Upper lobe of right lung (tissue), 1 donor: ENCODE results near the gene MEGF10. TPM values are rescaled to one million over a fixed set of nuclear protein-coding genes. Genes with fewer than 3 reads are reported as not detected.

ENCODE experiments used
- ATAC-seq: fragments of 200-7000 bp; cut with Tn5 transposase; one replicate; pipeline ENCODE4 v1.9.1; 2020; ENCODE audit warnings: mild to moderate bottlenecking, moderate library complexity
- DNase-seq: peaks from one replicate; pipeline ENCODE4 v3.0.0-alpha.2; 2020
- H3K27ac ChIP-seq: fragments of 200-600 bp; one replicate; pipeline ENCODE4 v1.8.0; 2022
- H3K27me3 ChIP-seq: fragments of 200-600 bp; one replicate; pipeline ENCODE4 v1.8.0; 2022; ENCODE audit warnings: mild to moderate bottlenecking
- H3K36me3 ChIP-seq: fragments of 200-600 bp; one replicate; pipeline ENCODE4 v1.8.0; 2022
- H3K4me1 ChIP-seq: fragments of 200-600 bp; one replicate; pipeline ENCODE4 v1.8.0; 2022
- H3K4me3 ChIP-seq: fragments of 200-600 bp; one replicate; pipeline ENCODE4 v1.8.0; 2022; ENCODE audit warnings: mild to moderate bottlenecking
- H3K9me3 ChIP-seq: fragments of 200-600 bp; one replicate; pipeline ENCODE4 v1.8.0; 2022
- CTCF ChIP-seq: fragments of 200-600 bp; IDR thresholded peaks from one replicate; pipeline ENCODE4 v1.8.0; 2022; ENCODE audit warnings: antibody characterized with exemption
- intact Hi-C: fragments of 100-400 bp; cut with DNase I; formaldehyde crosslinking; loops from one replicate; pipeline ENCODE4 v1.11.0; 2022
- total RNA-seq: library from RNA; stranded (reverse); fragmentation: NEBNext Ultra II Directional; extraction: Animal tissue kit (Norgen Biotek cat#: 25700); gene quantifications from one replicate; pipeline ENCODE4 v1.2.1, GENCODE V29; 2021
- donor health status: DM: no; HTN: yes; CAD: no; lungs with severe emphysema.

The MEGF10 gene
- total RNA-seq, 1 donor from 2014 or later: 0.26 TPM

DNA sequence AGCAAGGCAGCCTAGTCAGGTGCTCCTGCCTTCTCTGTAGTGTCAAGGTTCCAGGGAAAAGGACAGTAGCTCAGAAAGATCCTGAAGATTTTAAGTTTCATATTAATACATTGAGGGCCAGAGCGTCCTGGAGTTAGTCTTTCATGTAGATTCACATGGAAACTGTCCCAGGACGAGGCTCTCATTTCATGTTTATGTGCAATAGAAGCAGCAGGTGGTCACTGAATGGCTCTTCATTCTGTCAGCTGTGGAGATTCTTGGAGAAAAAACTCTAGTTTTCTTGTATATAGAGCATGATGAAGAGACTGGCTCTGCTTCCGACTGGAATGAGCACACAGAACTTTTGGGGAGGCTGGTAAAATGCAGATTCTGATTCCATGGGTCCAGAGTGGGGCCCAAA lies 54.3 kb downstream of the MEGF10 start:
- no peak for TF ChIP-seq CTCF
- no peak for DNase-seq
- no peaks in the 10 kb centered on the region for H3K36me3 ChIP-seq
- no peaks in the 10 kb centered on the region for H3K4me1 ChIP-seq
- intact Hi-C loops: no loop called here
- no peak overlapping the region for H3K4me3 ChIP-seq
- H3K9me3 ChIP-seq: no peaks in the 10 kb centered on the region
- no peaks in the 10 kb centered on the region for H3K27me3 ChIP-seq
- no peak overlapping the region for H3K27ac ChIP-seq
- no peak for ATAC-seq

DNA sequence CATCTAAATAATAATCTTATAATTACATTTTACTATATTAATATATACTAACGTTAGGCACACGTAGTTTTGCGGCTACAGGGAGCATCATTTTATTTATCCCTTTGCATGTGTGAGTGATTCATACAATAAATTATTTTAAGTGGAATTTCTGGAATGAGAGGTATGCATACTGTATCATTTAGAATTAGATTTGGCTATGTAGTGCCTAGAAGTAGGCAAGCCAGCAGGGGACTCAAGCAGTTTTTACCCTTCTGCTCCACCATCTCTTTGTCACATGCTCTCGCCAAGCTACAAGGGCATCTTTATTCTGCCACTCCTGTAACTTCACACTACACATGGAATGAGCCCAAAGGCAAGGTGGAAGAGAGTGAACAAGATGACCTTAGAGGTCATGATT lies 60.8 kb downstream of the MEGF10 start:
- Histone ChIP-seq H3K36me3 (no peaks in the 10 kb centered on the region), H3K27ac (no peak overlapping the region), H3K9me3 (no peaks in the 10 kb centered on the region), H3K4me3 (no peak overlapping the region), H3K27me3 (no peaks in the 10 kb centered on the region), H3K4me1 (no peaks in the 10 kb centered on the region)
- ATAC-seq (no peak), DNase-seq (no peak)
- TF ChIP-seq CTCF: no peak
- intact Hi-C loops: no loop called here

- no peak for TF ChIP-seq CTCF
- ATAC-seq: no peak
- intact Hi-C loops: no loop called here
These were observed 61.5 kb downstream of the MEGF10 start for GRCh38 chr5:127352068-127352467.

GRCh38 chr5:127353327-127353726 lies 62.7 kb downstream of the MEGF10 start:
- no peaks in the 10 kb centered on the region for H3K9me3 ChIP-seq
- no peaks in the 10 kb centered on the region for H3K4me1 ChIP-seq
- H3K27ac ChIP-seq: no peak overlapping the region
- no peak for DNase-seq
- no peak for TF ChIP-seq CTCF
- no peaks in the 10 kb centered on the region for H3K36me3 ChIP-seq
- no peaks in the 10 kb centered on the region for H3K27me3 ChIP-seq
- ATAC-seq: no peak
- intact Hi-C loops: no loop called here
- H3K4me3 ChIP-seq: no peak overlapping the region

More at GRCh38 chr5:127352068-127352467, 61.5 kb downstream of the MEGF10 start:
- DNase-seq: no peak
- H3K4me1 ChIP-seq: no peaks in the 10 kb centered on the region
- H3K27me3 ChIP-seq: no peaks in the 10 kb centered on the region
- no peak overlapping the region for H3K4me3 ChIP-seq
- H3K9me3 ChIP-seq: no peaks in the 10 kb centered on the region
- H3K36me3 ChIP-seq: no peaks in the 10 kb centered on the region
- no peak overlapping the region for H3K27ac ChIP-seq

GRCh38 chr5:127353796-127354195 lies 63.2 kb downstream of the MEGF10 start:
- Histone ChIP-seq H3K4me1 (no peaks in the 10 kb centered on the region), H3K36me3 (no peaks in the 10 kb centered on the region), H3K9me3 (no peaks in the 10 kb centered on the region), H3K27me3 (no peaks in the 10 kb centered on the region), H3K4me3 (no peak overlapping the region), H3K27ac (no peak overlapping the region)
- no peak for TF ChIP-seq CTCF
- intact Hi-C loops: no loop called here
- ATAC-seq: no peak
- no peak for DNase-seq

GRCh38 chr5:127355337-127355736 lies 64.7 kb downstream of the MEGF10 start:
- no peak overlapping the region for H3K27ac ChIP-seq
- H3K27me3 ChIP-seq: no peaks in the 10 kb centered on the region
- H3K36me3 ChIP-seq: no peaks in the 10 kb centered on the region
- no peaks in the 10 kb centered on the region for H3K4me1 ChIP-seq
- no peak for TF ChIP-seq CTCF
- intact Hi-C loops: no loop called here
- H3K9me3 ChIP-seq: no peaks in the 10 kb centered on the region
- no peak overlapping the region for H3K4me3 ChIP-seq
- no peak for ATAC-seq
- DNase-seq: no peak
